NCI-H2029 treated with DMSO at 0.1 percent for 48 hours (cell line): ENCODE results near the gene CDKN2D.

ENCODE experiments used
- DNase-seq: peaks from one replicate; lab custom pipeline; 2025; lab: John Stamatoyannopoulos, UW

The CDKN2D gene

DNA sequence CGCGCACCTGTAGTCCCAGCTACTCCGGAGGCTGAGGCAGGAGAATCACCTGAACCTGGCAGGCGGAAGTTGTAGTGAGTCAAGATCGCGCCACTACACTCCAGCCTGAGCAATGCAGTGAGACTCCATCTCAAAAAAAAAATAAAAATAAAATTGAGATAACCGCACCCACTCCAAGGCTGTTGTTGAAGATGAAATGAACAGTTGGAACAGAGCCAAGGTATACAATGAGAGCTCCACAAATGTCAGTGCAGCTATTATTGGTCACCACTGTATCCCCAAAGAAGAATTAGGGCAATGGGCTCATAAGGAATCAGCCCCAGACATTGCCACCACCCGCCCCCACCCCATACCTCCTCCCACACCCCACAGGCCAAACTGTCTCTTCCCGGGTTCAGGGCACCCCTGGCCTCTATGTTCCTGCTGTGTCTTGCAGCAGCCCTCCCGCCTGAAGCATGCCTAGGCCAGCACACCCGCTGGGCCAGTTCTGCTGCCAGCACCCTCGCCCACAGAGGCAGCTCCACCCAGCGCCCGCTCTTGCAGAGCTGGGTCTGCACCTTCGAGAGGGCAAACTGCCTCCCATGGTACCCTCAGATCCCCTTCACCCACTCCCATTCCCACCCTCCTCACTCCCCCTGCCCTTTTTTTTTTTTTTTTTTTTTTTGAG, 48.0 kb downstream of the CDKN2D start:
- DNase-seq, result no peak

DNA sequence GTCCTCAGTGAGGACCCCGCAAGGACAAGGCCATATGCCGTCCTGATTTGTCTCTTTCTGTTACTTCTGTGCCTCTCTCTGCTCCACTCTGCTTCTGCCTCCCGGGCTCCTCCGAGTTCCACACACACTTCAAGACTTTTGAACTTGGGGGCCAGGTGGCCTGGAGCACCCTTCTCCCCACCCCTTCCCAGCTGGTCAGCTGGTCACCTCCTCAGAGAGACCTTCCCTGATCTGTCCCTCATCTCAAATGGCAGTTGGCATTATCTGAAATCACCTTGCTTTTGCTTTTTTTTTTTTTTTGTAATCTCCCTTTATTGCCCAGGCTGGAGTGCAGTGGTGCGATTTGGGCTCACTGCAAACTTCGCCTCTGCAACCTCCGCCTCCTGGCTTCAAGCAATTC, 49.4 kb downstream of the CDKN2D start:
- DNase-seq, result no peak

DNA sequence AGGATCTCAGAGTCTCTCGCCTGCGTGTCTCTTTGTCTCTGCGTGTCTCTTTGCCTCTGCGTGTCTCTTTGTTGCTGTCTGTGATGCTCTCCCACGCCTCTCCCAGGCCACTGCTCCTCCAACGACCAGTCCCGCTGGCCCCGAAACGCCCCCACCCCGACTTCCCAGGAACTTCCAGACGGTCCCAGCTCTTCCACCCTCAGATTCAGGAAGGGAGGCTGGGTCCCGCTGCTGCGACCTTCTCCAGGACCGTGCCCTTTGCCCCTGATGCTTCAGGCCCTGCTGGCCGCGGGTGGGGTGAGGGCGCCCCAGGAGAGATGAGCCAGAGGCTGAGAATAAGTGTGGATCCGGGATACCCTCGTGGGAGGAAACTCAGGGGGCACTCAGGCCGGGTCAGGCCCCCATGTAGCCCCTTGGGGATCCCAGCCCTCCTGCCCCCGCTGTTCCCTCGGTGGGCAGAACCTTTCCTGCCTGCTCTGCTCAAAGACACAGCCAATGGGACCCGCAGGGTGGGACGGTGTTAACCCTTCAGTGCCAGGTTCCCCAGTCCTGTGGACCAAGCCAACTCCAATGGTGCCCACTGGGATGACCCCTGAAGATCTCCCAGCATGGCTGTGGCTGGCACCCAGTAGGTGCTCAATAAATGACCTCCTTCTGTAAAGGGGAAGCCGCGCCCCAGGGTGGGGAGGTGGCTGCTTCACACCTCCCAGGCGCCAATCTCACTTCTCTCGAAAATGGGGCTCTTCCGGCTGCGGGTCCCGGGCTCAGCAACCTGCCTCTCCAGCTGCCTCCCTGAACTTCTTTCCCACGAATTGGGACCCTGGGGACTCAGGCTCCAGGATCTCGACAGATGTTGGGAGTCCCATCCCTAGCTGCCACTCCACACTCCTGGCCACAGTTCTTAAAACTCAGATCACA, 50.1 kb downstream of the CDKN2D start:
- DNase-seq, result no peak

DNA sequence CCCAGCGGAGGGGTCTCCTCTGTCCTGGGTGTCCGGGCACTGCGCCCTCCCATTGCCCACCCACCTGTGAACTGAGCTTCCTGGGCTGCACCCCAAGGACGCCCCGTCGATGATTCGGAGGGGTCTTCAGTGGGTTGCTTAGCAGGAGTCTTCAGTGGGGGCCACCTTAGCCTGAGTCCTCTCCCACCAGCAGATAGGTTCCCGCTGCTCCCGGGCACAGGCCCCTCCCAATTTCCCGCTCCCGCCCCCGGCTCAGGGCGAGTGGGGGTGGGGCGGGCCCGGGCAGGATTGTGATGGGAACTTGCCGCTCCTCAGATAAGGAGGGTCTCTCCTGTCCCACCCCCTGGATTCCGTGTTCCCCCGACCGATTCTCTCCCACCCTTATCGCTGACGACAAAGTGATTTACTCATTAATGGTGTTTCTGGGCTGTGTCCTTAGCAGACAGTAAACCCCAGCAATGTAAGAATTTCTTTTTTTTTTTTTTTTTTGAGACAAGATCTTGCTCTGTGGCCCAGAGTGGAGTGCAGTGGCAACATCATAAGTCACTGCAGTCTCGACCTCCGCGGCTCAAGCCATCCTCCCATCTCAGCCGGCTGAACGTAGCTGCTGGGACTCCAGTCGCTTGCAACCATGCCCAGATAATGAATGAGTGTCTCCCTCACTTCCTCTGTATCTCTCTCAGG, 50.9 kb downstream of the CDKN2D start:
- no peak for DNase-seq

DNA sequence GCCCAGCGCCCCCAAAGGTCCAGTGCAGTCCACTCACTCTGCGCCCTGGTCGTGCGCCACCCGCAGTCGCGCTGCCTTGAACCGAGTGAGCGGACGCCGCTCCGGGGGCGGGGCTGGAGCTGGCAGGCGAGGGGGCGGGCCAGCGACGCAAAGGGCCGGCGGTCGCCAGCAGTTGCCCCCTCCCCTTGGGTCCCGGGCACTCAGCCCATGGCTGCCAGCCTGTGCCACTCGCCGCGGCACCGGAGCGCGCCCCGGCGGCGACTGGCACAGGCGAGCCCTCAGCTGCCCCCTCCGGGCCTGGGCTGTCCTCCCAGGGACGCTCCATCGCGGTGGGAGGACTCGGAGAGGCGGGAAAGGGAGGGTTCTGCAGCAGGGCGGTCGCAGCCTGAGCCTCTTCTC, 51.4 kb downstream of the CDKN2D start, which contains the start of gene S1PR5:
S1PR5 (minus strand) TSS at position 87 of the 399 bp plus-strand sequence. CDS start 2,436 bp downstream, outside the sequence.
- DNase-seq, result no peak

DNA sequence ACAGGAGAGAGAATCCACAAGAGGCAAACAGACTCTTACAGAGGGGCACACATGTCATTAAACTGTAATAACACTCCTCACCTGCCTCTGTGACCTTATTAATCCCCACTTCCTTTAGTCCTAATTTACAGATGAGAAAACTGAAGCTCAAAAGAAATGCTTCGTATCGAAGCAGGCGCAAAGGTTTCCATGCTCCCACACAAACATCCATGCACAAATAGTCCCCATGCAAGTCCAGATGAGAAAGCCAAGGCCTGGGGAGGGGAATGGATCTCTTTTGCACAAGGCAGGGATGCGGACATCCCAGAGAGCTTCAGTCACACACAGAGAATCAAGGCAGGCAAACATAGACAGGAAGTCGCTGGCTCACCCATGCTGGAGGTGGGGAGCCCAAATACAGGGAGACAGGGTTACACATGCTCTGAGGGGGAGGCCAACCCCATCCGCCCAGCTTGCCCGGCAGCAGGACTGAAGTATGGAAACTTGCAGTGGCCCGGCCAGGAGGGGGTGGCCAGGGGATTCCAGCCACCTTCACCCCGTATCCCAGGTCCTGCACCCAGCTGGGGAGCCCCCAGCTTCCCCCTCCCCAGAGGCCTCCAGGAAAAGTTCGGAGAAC, 52.0 kb downstream of the CDKN2D start:
- no peak for DNase-seq
